T-helper 2 cell (primary cell): ENCODE results near the gene CCDC88A.
"Not testable (repeated sequence)": the region's sequence is repeated elsewhere in the genome, so short reads cannot be mapped to it uniquely, and the experiment has no call there.

Experiments
- DNase-seq, 5 experiments: peaks; one replicate each; pipeline versions ENCODE4 v3.0.0 to v3.0.0-alpha.2; 2012 to 2022

Gene CCDC88A

DNA sequence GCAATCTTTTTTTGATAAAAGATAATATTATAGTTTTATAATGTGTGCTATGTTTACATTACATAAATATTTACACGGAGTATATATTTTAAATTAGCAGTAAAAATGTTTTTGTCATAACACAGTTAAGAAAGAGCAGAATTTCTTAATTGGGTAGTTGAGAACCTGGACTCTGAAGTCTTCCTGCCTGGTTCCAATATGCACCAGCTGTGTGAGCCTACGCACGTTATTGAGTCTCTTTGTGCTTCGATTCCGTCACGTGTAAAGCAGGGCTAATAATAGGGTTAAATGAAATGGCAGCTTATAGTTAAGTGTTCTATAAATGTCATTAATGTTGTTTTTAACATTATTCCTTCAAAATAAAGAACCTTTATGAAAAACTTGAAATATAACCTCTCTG, 1.2 kb upstream of the CCDC88A start:
- DNase-seq: no peak

GRCh38 chr2:55420439-55420725, 726 bp upstream of the CCDC88A start:
- DNase-seq: no peak

GRCh38 chr2:55419233-55419678, 400 bp downstream of the CCDC88A start:
- peak in 2 of 5 experiments; percentile 13 to 16 for DNase-seq

GRCh38 chr2:55418512-55419232, 984 bp downstream of the CCDC88A start:
- DNase-seq: peak in 1 of 5 experiments; percentile 9

- DNase-seq: no peak
These were observed 1.6 kb downstream of the CCDC88A start for GRCh38 chr2:55418072-55418471.

DNA sequence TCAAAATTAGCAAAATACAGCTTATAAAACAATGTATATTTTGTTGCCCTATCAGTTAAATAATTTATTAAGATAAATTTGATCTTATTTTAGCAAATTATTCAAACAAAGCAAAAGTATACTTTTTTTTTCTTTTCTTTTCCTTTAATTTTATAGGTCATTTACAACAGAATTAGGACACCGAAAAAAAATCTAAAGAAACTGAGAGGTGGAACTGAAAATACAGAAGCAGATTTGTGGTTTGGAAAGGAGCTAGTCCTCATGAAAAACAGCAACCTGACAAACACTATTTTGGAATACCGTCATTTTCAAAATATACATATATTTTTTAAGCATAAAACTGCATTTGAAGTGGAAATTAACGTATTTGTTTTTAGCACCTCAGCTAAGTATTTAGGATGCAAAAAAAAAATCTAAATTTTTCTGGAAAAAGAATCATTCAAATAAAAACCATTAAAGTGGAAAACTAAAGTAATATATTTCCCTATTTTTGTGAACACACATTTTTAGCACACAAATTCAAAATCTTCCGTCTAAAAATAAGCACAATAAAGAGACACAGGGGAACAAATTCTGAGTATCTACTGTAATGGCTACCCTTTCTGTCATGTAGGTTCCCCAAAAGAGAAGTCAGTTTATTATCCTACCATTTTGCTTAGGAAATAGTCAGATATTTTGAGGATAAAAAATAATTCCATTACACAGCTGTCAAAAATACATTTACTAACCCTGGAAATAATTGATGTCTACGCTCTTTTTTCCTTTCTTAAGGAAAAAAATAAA, 2.7 kb downstream of the CCDC88A start:
- no peak for DNase-seq

DNA sequence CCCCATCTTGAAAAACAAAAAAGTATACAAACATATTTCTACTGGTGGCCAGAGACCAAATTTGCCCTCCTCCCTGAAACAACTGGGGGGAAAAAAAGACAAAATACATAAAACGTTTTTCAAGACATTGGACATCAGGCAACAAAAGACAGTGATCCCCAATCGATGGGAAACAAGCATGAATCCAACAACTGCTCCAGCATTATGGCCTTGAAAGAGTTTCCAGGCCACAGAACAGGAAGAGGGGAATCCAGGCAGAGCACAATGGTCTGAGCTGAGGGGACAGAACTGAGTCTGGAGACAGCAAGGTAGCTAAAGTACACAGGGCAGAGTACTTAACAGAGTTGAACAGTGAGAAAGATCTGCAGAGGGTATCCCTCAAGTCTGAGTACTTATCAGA, 4.4 kb downstream of the CCDC88A start:
- DNase-seq: no peak

- peak in 1 of 5 experiments; percentile 18 for DNase-seq
These were observed 10.5 kb downstream of the CCDC88A start for GRCh38 chr2:55408918-55409868.

DNA sequence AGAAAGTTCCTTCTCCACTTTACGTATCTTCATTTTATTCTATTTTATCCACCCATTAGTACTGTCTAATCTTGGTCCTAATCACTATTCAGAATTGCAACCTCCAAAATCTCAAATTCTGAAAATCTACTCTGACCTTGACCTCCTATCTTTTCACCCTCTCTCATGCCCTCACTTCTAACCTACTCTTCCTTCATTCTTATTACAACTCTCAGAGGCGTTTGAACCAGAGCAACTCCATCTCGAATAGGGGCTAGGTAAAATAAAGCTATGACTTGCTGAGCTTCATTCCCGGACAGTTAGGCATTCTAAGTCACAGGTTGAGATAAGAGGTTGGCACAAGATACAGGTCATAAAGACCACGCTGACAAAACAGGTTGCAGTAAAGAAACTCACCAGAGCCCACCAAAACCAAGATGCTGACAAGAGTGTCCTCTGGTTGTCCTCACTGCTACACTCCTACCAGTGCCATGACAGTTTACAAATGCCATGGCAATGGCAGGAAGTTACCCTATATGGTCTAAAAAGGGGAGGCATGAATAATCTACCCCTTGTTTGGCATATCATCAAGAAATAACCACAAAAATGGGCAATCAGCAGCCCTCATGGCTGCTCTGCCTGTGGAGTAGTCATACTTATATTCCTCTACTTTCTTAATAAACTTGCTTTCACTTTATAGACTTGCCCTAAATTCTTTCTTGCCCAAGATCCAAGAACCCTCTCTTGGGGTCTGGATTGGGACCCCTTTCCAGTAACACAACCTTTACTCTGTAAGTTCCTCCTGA, 11.4 kb downstream of the CCDC88A start:
- DNase-seq: peak in 1 of 5 experiments; percentile 37

- no peak for DNase-seq
These were observed 14.5 kb downstream of the CCDC88A start for GRCh38 chr2:55405116-55405515.

DNA sequence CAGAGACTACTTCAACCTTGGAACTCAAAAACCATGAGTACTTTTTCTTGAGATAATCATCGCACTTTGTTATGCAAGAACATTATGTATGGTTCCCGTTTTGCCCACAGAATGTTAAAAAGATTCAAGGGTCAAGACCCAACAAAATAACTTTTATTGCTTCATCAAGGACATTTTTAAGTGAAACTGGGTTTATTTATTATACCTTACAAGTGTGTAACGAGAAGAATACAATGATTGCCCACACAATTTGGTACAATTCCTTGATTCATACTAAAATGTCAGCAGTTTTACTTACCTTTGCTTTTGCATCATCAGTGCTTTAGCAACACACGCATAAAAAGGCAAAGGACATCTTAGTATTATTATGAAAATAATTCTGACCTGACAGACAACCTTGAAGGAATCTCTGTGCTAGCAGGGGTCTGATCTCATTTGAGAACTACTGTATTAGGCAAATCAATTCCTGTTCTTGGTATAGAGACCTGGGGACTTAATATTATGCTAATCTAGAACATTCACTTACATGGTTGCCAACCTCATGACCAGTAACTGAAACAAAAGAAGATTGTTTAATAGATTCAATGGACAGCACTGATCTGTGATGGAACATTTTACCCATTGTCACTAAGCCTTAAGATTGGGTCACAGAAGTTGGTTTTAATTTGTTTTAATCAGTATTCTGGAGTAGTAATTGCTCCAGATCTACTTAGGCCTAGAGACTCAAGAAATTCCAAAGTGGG, 16.2 kb downstream of the CCDC88A start:
- no peak for DNase-seq

DNA sequence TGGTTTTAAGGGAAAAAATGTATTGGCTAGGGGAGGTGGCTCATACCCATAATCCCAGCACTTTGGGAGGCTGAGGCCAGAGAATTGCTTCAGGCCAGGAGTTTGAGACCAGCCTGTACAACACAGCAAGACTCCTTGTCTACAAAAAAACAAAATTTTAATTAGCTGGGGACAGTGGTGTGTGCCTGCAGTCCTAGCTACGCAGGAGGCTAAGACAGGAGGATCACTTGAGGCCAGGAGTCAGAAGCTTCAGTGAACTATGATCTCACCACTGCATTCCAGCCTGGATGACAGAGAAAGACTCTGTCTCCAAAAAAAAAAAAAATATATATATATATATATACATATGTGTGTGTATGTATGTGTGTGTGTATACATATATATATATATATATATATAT, 18.5 kb downstream of the CCDC88A start:
- DNase-seq: no peak

GRCh38 chr2:55400332-55400731, 19.3 kb downstream of the CCDC88A start:
- no peak for DNase-seq

- no peak for DNase-seq
These were observed 19.8 kb downstream of the CCDC88A start for GRCh38 chr2:55399815-55400214.

DNA sequence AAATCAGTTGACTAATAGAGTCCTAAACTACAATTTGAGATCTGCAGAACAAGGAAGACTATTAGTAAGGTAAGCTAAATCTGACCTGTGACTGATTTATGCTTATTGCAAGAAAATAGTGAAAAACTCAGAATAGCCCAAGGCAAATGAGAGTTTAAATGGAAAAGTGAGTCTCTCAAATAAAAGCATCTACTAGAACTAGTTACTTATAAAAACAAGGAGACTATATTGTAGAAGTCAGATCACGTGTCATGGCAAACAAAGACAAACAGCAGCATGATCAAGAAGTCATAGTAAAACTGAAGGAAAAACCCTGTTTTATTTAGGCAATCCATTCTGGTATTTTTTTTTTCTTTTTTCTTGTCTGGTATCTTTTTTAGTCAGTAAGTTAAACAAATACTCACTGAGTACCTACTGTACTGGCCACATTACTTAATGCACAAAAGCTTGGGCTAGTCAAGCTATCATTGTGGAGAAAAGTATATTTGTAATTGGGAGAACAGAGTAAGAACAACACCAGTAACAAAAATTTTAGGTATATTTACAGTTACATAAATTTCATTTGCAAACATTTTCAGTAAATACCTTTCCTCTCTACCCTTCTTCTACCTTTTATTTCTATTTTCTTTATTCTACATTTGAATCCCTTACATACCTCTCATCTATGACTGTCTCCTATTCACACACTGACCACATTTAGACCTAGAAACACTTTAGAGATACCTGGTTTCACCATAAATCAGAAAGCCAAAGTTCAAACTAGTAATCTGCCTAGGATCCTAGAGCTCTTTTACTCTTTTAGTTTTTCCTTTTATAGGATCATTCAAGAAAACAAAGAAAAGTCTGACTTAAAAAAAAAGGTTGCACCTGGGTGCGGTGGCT, 23.7 kb downstream of the CCDC88A start:
- DNase-seq: no peak

GRCh38 chr2:55391615-55392242, 27.9 kb downstream of the CCDC88A start:
- no peak for DNase-seq

DNA sequence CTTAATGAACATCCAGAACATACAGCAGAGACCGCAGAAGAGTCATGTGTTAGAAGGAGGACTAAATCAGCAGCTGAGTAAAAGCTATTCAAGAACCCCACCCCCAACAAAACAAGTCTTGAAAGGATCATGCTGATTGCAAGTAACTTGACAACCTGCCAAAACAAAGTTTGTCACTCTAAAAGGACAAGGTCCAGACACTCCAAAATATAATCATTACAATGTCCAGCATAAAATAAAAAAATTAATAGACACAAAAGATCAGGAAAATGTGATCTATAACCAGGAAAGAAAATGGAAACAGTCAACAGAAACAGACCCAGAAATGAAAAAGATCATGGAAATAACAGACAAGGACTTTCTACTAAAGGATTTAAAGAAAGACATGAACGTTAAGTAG, 28.5 kb downstream of the CCDC88A start:
- no peak for DNase-seq

DNA sequence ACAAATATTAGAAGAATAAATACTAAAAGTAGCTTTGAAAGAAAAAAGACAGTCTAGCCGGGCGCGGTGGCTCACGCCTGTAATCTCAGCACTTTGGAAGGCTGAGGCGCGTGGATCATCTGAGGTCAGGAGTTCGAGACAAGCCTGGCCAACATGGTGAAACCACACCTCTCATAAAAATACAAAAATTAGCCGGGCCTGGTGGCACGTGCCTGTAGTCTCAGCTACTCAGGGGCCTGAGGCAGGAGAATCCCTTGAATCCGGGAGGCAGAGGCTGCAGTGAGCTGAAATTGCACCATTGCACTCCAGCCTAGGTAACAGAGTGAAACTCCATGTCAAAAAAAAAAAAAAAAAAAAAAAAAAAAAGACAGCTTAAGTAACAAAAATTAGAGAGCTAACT, 34.1 kb downstream of the CCDC88A start:
- DNase-seq: not testable (repeated sequence)

GRCh38 chr2:55384786-55385185, 34.9 kb downstream of the CCDC88A start:
- DNase-seq: no peak

GRCh38 chr2:55371376-55371775, 48.3 kb downstream of the CCDC88A start:
- no peak for DNase-seq
